Stomach smooth muscle (tissue), 2 donors: Measurements from ENCODE around the gene UBE2E2.
"Not testable (repeated sequence)": the region's sequence is repeated elsewhere in the genome, so short reads cannot be mapped to it uniquely, and the experiment has no call there.

Experiments
- H3K27ac ChIP-seq: one replicate; pipeline ENCODE4 v1.7.0; 2013; ENCODE audit warnings: mild to moderate bottlenecking, low read length, inconsistent platforms
- H3K27me3 ChIP-seq, 2 donors: one replicate each; pipeline ENCODE4 v1.7.0; 2013; ENCODE audit warnings: low read length in 2 of 2; ENCODE audit not compliant: insufficient read depth in 2 of 2, control insufficient read depth in 1 of 2
- H3K36me3 ChIP-seq, 2 donors: one replicate each; pipeline ENCODE4 v1.7.0; 2013; ENCODE audit warnings: low read length in 2 of 2; ENCODE audit not compliant: control insufficient read depth in 2 of 2, insufficient read depth in 2 of 2
- H3K4me1 ChIP-seq: one replicate; pipeline ENCODE4 v1.7.0; 2013; ENCODE audit warnings: low read length; ENCODE audit not compliant: control insufficient read depth, insufficient read depth
- H3K4me3 ChIP-seq, 2 donors: one replicate each; pipeline ENCODE4 v1.7.0; 2013; ENCODE audit warnings: low read length in 2 of 2
- H3K9ac ChIP-seq, 2 donors: one replicate each; pipeline ENCODE4 v1.7.0; 2013; ENCODE audit warnings: low read length in 2 of 2, mild to moderate bottlenecking in 1 of 2
- H3K9me3 ChIP-seq, 2 donors: one replicate each; pipeline ENCODE4 v1.7.0; 2013; ENCODE audit warnings: low read length in 2 of 2; ENCODE audit not compliant: control insufficient read depth in 2 of 2
- donor health status: healthy.
- donor health status: Pancreatic carcinoma.

UBE2E2 gene

GRCh38 chr3:23330568-23330967 is 127.4 kb downstream of the UBE2E2 start:
- no peak overlapping the region for H3K9ac ChIP-seq
- H3K4me3 ChIP-seq: no peak overlapping the region
- no peaks in the 10 kb centered on the region for H3K36me3 ChIP-seq

GRCh38 chr3:23331141-23331935 is 128.2 kb downstream of the UBE2E2 start:
- Histone ChIP-seq H3K4me1 (no peaks in the 10 kb centered on the region), H3K27ac (no peak overlapping the region), H3K36me3 (no peaks in the 10 kb centered on the region), H3K27me3 (no peaks in the 10 kb centered on the region), H3K9me3 (no peaks in the 10 kb centered on the region), H3K4me3 (no peak overlapping the region), H3K9ac (no peak overlapping the region)

More at GRCh38 chr3:23330568-23330967, 127.4 kb downstream of the UBE2E2 start:
- H3K9me3 ChIP-seq: no peaks in the 10 kb centered on the region
- no peaks in the 10 kb centered on the region for H3K4me1 ChIP-seq
- no peaks in the 10 kb centered on the region for H3K27me3 ChIP-seq
- H3K27ac ChIP-seq: no peak overlapping the region

- Histone ChIP-seq H3K27ac (no peak overlapping the region), H3K27me3 (no peaks in the 10 kb centered on the region), H3K4me1 (no peaks in the 10 kb centered on the region), H3K9me3 (no peaks in the 10 kb centered on the region), H3K9ac (no peak overlapping the region), H3K4me3 (no peak overlapping the region), H3K36me3 (no peaks in the 10 kb centered on the region)
These were observed 130.5 kb downstream of the UBE2E2 start for GRCh38 chr3:23333633-23334032.

GRCh38 chr3:23336853-23337252 is 133.7 kb downstream of the UBE2E2 start:
- H3K9ac ChIP-seq, H3K4me3 ChIP-seq, H3K9me3 ChIP-seq, H3K27me3 ChIP-seq, H3K27ac ChIP-seq, H3K36me3 ChIP-seq, H3K4me1 ChIP-seq: not testable (repeated sequence)

GRCh38 chr3:23341147-23341838 is 138.2 kb downstream of the UBE2E2 start:
- Histone ChIP-seq H3K4me1 (no peaks in the 10 kb centered on the region), H3K9ac (no peak overlapping the region), H3K27ac (no peak overlapping the region)

GRCh38 chr3:23342343-23342742 is 139.2 kb downstream of the UBE2E2 start:
- Histone ChIP-seq H3K4me1 (no peaks in the 10 kb centered on the region), H3K36me3 (no peaks in the 10 kb centered on the region), H3K27ac (no peak overlapping the region), H3K9ac (no peak overlapping the region), H3K9me3 (no peaks in the 10 kb centered on the region), H3K27me3 (no peaks in the 10 kb centered on the region), H3K4me3 (no peak overlapping the region)

More at GRCh38 chr3:23341147-23341838, 138.2 kb downstream of the UBE2E2 start:
- H3K27me3 ChIP-seq: no peaks in the 10 kb centered on the region
- H3K36me3 ChIP-seq: no peaks in the 10 kb centered on the region
- H3K9me3 ChIP-seq: no peaks in the 10 kb centered on the region
- H3K4me3 ChIP-seq: no peak overlapping the region

GRCh38 chr3:23343509-23343908 is 140.4 kb downstream of the UBE2E2 start:
- Histone ChIP-seq H3K36me3 (no peaks in the 10 kb centered on the region), H3K27ac (no peak overlapping the region), H3K9me3 (no peaks in the 10 kb centered on the region), H3K27me3 (no peaks in the 10 kb centered on the region), H3K4me3 (no peak overlapping the region), H3K4me1 (no peaks in the 10 kb centered on the region), H3K9ac (no peak overlapping the region)

GRCh38 chr3:23344886-23345285 is 141.8 kb downstream of the UBE2E2 start:
- Histone ChIP-seq H3K4me3 (no peak overlapping the region), H3K27me3 (no peaks in the 10 kb centered on the region), H3K27ac (no peak overlapping the region), H3K36me3 (no peaks in the 10 kb centered on the region), H3K9me3 (no peaks in the 10 kb centered on the region), H3K9ac (no peak overlapping the region), H3K4me1 (no peaks in the 10 kb centered on the region)

GRCh38 chr3:23349444-23349843 is 146.3 kb downstream of the UBE2E2 start:
- not testable (repeated sequence) for H3K4me3 ChIP-seq, H3K36me3 ChIP-seq, H3K27ac ChIP-seq, H3K9me3 ChIP-seq, H3K9ac ChIP-seq, H3K27me3 ChIP-seq, H3K4me1 ChIP-seq

GRCh38 chr3:23356169-23356568 is 153.0 kb downstream of the UBE2E2 start:
- Histone ChIP-seq H3K36me3 (no peaks in the 10 kb centered on the region), H3K4me1 (no peaks in the 10 kb centered on the region), H3K27ac (no peak overlapping the region), H3K9me3 (no peaks in the 10 kb centered on the region), H3K4me3 (no peak overlapping the region), H3K27me3 (no peaks in the 10 kb centered on the region), H3K9ac (no peak overlapping the region)

GRCh38 chr3:23356923-23357322 is 153.8 kb downstream of the UBE2E2 start:
- H3K9me3 ChIP-seq: no peaks in the 10 kb centered on the region
- H3K9ac ChIP-seq: no peak overlapping the region
- H3K27me3 ChIP-seq: no peaks in the 10 kb centered on the region
- no peaks in the 10 kb centered on the region for H3K4me1 ChIP-seq
- no peak overlapping the region for H3K4me3 ChIP-seq
- no peaks in the 10 kb centered on the region for H3K36me3 ChIP-seq
- no peak overlapping the region for H3K27ac ChIP-seq
